Measurements from ENCODE around the gene DOK5. TPM values are rescaled to one million over a fixed set of nuclear protein-coding genes. Genes with fewer than 3 reads are reported as not detected.

Gene DOK5
- total and polyA plus RNA-seq, 2 donors (not counting 3 experiments of a cell fraction or from before 2014, with no cell fraction given), result 3.5 to 14.2 TPM

- BruUV-seq (replicated peaks), result no TSS peak
- intact Hi-C loops (cut with micrococcal nuclease) (no loop called here), dilution Hi-C loops (cut with MboI; ENCODE audit: extremely low pct_ligation_motif_present, low sequenced_read_pairs) (no loop called here)
- Histone ChIP-seq H3K36me3 (ENCODE audit: control insufficient read depth in 2 of 2, extremely low read depth in 1 of 2, insufficient read depth in 2 of 2, low read length in 2 of 2) (no peaks in the 10 kb centered on the region), H3K9ac (replicated peaks; ENCODE audit: extremely low read depth, insufficient read depth, low read length) (no peak overlapping the region), H3K27ac (ENCODE audit: insufficient read depth, low read depth, low read length) (no peak overlapping the region), H2AFZ (ENCODE audit: low read depth, low read length) (no peak overlapping the region), H4K20me1 (replicated peaks; ENCODE audit: control insufficient read depth, extremely low read depth, insufficient read depth, low read length) (no peaks in the 10 kb centered on the region), H3K4me1 (ENCODE audit: control insufficient read depth, extremely low read depth, insufficient read depth, low read length) (no peaks in the 10 kb centered on the region), H3K9me3 (replicated peaks; ENCODE audit: control insufficient read depth, insufficient read depth, low read length) (no peaks in the 10 kb centered on the region), H3K4me2 (ENCODE audit: insufficient read depth, low read length) (no peak overlapping the region), H3K9me1 (replicated peaks; ENCODE audit: control insufficient read depth, extremely low read depth, insufficient read depth, low read length) (no peaks in the 10 kb centered on the region), H3K4me3 (replicated peaks in 1 of 3; ENCODE audit: insufficient read depth in 1 of 3, low read depth in 1 of 3, low read length in 3 of 3) (no peak overlapping the region), H3K79me2 (ENCODE audit: control insufficient read depth, insufficient read depth, low read length) (no peaks in the 10 kb centered on the region), H3K27me3 (ENCODE audit: control insufficient read depth in 2 of 2, insufficient read depth in 2 of 2, low read length in 2 of 2) (no peaks in the 10 kb centered on the region)
- CTCF ChIA-PET, result no interaction called here
- DNase-seq (ENCODE audit: low read depth, low spot score) (no peak), FAIRE-seq (no peak)
- TF ChIP-seq MYC (IDR thresholded peaks at IDR 0.05; ENCODE audit: low read depth, low read length), result no peak
- TF ChIP-seq MAX (IDR thresholded peaks at IDR 0.05; ENCODE audit: insufficient read depth, insufficient read length), result no peak
- TF ChIP-seq EZH2 (IDR thresholded peaks at IDR 0.05; ENCODE audit: borderline replicate concordance, low read depth, low read length, severe bottlenecking), result no peak
- TF ChIP-seq FOS (IDR thresholded peaks at IDR 0.05; ENCODE audit: borderline replicate concordance, insufficient read depth, low read length), result no peak
- no peak for TF ChIP-seq JUN (IDR thresholded peaks at IDR 0.05; ENCODE audit: borderline replicate concordance, insufficient read depth, insufficient read length, low read depth)
- no peak for TF ChIP-seq GATA2 (IDR thresholded peaks at IDR 0.05; ENCODE audit: insufficient read depth, insufficient read length, low read depth, low read length)
- TF ChIP-seq POLR2A (IDR thresholded peaks at IDR 0.05; ENCODE audit: low read depth, low read length), result no peak
- no peak for TF ChIP-seq CTCF (IDR thresholded peaks at IDR 0.05; ENCODE audit: extremely low read depth in 1 of 2, insufficient read depth in 1 of 2, low read depth in 1 of 2, low read length in 2 of 2)
- TF ChIP-seq POLR2AphosphoS5 (IDR thresholded peaks at IDR 0.05; ENCODE audit: insufficient read depth, low read depth, low read length), result no peak
- POLR2A ChIA-PET, result no interaction called here
These were observed 216.9 kb downstream of the DOK5 start for GRCh38 chr20:54692168-54692887.
